ENCODE results near the gene RACGAP1.

GRCh38 chr12:50032515-50032853 is 7.2 kb upstream of the RACGAP1 start:
- TF ChIP-seq CTCF (conservative IDR thresholded peaks at IDR 0.05; ENCODE audit: low read depth in 2 of 2) (no peak), EZH2 (IDR thresholded peaks at IDR 0.05; ENCODE audit: low read depth, unreplicated experiment) (no peak), REST (IDR thresholded peaks at IDR 0.05; ENCODE audit: unreplicated experiment) (no peak), POLR2AphosphoS5 (IDR thresholded peaks at IDR 0.05; ENCODE audit: low read depth) (no peak), EZH2phosphoT487 (IDR thresholded peaks at IDR 0.05; ENCODE audit: unreplicated experiment) (no peak), ZNF114 (CRISPR knock-in tag; IDR thresholded peaks at IDR 0.05) (no peak), JUNB (IDR thresholded peaks at IDR 0.05; ENCODE audit: unreplicated experiment) (no peak), ETS1 (IDR thresholded peaks at IDR 0.05) (no peak), CREB1 (CRISPR knock-in tag; IDR thresholded peaks at IDR 0.05; ENCODE audit: low read depth) (no peak)

Data from GM23338 (cell line).